ENCODE measurements around the gene DBI. TPM values are rescaled to one million over a fixed set of nuclear protein-coding genes. Genes with fewer than 3 reads are reported as not detected.
"Not testable (repeated sequence)": the region's sequence is repeated elsewhere in the genome, so short reads cannot be mapped to it uniquely, and the experiment has no call there.

Gene DBI
- total RNA-seq, 2 donors from 2014 or later = 145 to 324 TPM

DNA sequence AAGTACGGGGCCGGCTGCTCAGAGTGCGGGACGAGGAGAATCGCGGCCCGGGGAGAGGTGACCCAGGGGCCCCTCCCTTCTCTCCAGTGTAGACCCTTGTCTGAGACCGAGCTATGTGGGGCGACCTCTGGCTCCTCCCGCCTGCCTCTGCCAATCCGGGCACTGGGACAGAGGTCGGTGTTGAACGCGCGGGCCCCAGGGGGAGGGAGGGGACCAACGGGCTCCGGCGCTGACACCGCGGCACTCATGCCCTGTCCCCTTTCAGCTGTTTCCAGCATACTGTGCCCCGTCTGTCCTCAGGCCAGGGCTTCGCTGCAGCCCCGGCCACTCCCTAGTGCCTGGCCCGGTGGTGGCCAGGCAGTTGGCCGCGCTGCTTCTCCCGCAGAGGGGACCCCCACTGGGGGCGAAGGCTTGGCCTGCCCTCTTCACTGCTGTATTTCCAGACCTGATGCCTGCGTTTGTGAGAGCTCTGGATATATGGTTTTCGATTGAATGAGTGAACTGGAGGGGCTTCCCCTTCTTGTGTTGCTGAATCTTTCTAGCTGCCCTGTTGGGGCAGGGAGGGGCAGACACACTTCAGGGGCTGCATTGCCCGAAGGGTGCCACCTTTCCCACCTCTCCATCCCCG is 809 bp downstream of the DBI start:
- Histone ChIP-seq H3K4me3 (peak overlapping the region; percentile 55 to 72), H3K27ac (peak overlapping the region; percentile 92 to 94), H3K27me3 (replicated peaks; ENCODE audit: insufficient read depth) (no peaks in the 10 kb centered on the region), H3K4me1 (replicated peaks) (peaks cover 9% of the 10 kb centered on the region), H3K36me3 (peaks cover 0 to 10% of the 10 kb centered on the region in 2 donors), H3K9me3 (no peaks in the 10 kb centered on the region)
- TF ChIP-seq CTCF (IDR thresholded peaks at IDR 0.05) (no peak), POLR2AphosphoS5 (IDR thresholded peaks at IDR 0.05) (no peak), POLR2A (IDR thresholded peaks at IDR 0.05) (no peak)
- peak; percentile 51 for DNase-seq (ENCODE audit: low spot score)
- WGBS = 6% methylated on average over 31 of the region's 32 CpGs
- intact Hi-C loops (cut with DNase I) = no loop called here

DNA sequence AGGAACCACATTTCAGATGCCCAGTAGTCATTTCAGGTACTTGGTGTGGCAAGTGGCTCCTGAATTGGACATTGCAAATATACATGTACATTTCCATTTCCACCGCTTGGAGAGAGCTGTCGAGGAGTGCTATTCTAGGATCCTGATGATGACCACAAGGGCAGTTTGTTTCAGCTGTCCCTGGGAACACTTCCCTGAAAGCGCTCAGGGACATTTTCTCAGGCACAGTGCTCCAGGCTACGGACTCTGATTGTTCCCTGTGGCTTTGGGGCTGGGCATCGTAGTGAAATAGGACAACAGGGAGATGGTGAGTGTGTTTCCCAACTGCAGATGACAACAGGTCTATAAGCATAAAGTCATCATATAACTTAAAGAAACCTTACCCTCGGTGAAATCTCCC is 3.1 kb downstream of the DBI start:
- Histone ChIP-seq H3K4me1 (replicated peaks) (peaks cover 9% of the 10 kb centered on the region), H3K27ac (no peak overlapping the region), H3K27me3 (replicated peaks; ENCODE audit: insufficient read depth) (no peaks in the 10 kb centered on the region), H3K9me3 (no peaks in the 10 kb centered on the region), H3K36me3 (peaks cover 0 to 10% of the 10 kb centered on the region in 2 donors), H3K4me3 (no peak overlapping the region)
- WGBS = 84% methylated on average over 6 of the region's 6 CpGs
- TF ChIP-seq POLR2A (IDR thresholded peaks at IDR 0.05) (no peak), CTCF (IDR thresholded peaks at IDR 0.05) (no peak), POLR2AphosphoS5 (IDR thresholded peaks at IDR 0.05) (no peak)
- intact Hi-C loops (cut with DNase I) = no loop called here
- DNase-seq (ENCODE audit: low spot score) = no peak

DNA sequence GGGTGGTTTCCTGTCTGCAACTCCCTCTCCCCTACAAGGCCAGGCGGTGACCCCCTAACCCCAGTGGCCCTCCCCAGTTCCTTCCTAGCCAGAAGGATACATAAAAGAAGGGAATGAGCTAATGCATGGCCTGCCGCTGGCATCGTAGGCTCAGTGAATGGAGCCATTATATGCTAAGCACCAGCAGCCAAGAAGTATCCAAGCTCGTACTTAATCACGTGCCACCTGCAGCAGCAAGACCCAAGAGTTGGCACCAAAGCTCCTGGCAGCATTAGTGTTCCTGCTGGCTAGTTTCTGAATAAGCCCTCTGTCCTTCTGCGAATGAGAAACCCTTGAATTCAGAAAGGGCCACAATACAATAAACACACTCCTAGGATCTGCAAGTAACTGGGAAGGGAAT is 4.3 kb downstream of the DBI start:
- Histone ChIP-seq H3K27ac (peak overlapping the region in 1 of 2 donors; percentile 11), H3K36me3 (peaks cover 0 to 10% of the 10 kb centered on the region in 2 donors), H3K4me1 (replicated peaks) (peaks cover 9% of the 10 kb centered on the region), H3K4me3 (no peak overlapping the region), H3K9me3 (no peaks in the 10 kb centered on the region), H3K27me3 (replicated peaks; ENCODE audit: insufficient read depth) (no peaks in the 10 kb centered on the region)
- intact Hi-C loops (cut with DNase I) = no loop called here
- 60% methylated on average over 6 of the region's 6 CpGs for WGBS
- no peak for DNase-seq (ENCODE audit: low spot score)
- no peak for TF ChIP-seq POLR2AphosphoS5 (IDR thresholded peaks at IDR 0.05)

DNA sequence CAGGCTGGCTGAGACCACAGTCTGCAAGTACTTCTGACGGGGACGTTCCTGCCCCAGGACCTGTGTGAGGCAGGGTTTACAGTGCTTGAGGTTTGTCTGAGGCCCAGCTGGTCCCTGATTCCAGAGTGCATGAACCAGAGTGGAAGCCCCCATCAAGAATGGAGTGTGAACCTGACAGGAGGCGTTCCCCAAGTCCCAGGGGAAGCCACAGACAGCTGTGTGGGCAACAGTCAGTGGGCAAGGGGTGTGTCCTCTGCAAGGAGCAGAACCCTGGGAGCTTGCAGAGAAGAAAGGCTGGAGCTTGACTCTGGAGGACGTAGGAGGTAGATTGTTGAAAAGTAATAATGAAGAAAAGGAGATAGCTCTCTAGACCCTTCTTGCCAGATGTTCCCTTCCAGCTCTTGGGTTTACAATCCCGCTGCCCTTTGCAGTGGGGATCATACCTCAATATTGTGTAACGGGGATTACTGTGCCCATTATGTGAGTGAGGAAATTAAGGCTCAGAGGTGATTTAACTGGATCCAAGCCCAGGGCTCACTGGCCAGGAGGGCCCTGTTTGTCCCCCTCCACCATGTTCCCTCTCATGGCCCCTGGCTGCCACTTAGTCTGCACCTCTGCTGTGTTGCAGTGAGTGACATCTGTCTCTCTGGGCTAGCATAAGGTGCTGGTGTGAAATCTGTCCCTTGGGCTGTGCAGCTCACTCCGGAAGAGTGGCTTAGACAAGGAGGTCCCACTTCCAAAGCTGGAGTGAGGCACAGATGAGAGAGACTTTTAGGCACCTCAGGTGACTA is 6.2 kb downstream of the DBI start:
- no peaks in the 10 kb centered on the region for H3K9me3 ChIP-seq
- 96% methylated on average over 7 of the region's 7 CpGs for WGBS
- no peak for DNase-seq (ENCODE audit: low spot score)
- no peak overlapping the region for H3K4me3 ChIP-seq
- peaks cover 5% of the 10 kb centered on the region for H3K4me1 ChIP-seq (replicated peaks)
- no peak for TF ChIP-seq POLR2AphosphoS5 (IDR thresholded peaks at IDR 0.05)
- TF ChIP-seq POLR2A (IDR thresholded peaks at IDR 0.05) = no peak
- no peak for TF ChIP-seq CTCF (IDR thresholded peaks at IDR 0.05)
- intact Hi-C loops (cut with DNase I) = no loop called here
- no peaks in the 10 kb centered on the region for H3K27me3 ChIP-seq (replicated peaks; ENCODE audit: insufficient read depth)
- H3K27ac ChIP-seq = no peak overlapping the region
- H3K36me3 ChIP-seq = peaks cover 0 to 10% of the 10 kb centered on the region in 2 donors

- WGBS = over 99% methylated on average over 5 of the region's 5 CpGs
- H3K9me3 ChIP-seq; H3K4me1 ChIP-seq (replicated peaks); intact Hi-C loops (cut with DNase I); DNase-seq (ENCODE audit: low spot score); H3K27me3 ChIP-seq (replicated peaks; ENCODE audit: insufficient read depth); H3K4me3 ChIP-seq; H3K27ac ChIP-seq: not testable (repeated sequence)
- peaks cover 0 to 10% of the 10 kb centered on the region in 2 donors for H3K36me3 ChIP-seq
These were observed 7.3 kb downstream of the DBI start for GRCh38 chr2:119373907-119374745.

- H3K36me3 ChIP-seq; H3K27ac ChIP-seq; H3K4me3 ChIP-seq; intact Hi-C loops (cut with DNase I); DNase-seq (ENCODE audit: low spot score); H3K9me3 ChIP-seq; H3K27me3 ChIP-seq (replicated peaks; ENCODE audit: insufficient read depth); H3K4me1 ChIP-seq (replicated peaks): not testable (repeated sequence)
- WGBS = 94% methylated on average over 6 of the region's 6 CpGs
These were observed 9.6 kb downstream of the DBI start for GRCh38 chr2:119376406-119376805.

Measured in prostate gland (tissue), 2 donors.